H1 (cell line): ENCODE data around the gene CTDP1. TPM values are rescaled to one million over a fixed set of nuclear protein-coding genes. Genes with fewer than 3 reads are reported as not detected.

Experiments
- EZH2 ChIP-seq: fragments of 200-600 bp; sonication (generic); IDR thresholded peaks from 2 replicates; pipeline ENCODE4 v1.7.1; 2012; ENCODE audit warnings: low read depth, mild to moderate bottlenecking, moderate library complexity, low read length, inconsistent platforms; ENCODE audit not compliant: severe bottlenecking
- GTF2F1 ChIP-seq: IDR thresholded peaks from 2 replicates; pipeline ENCODE4 v1.6.1; 2012; ENCODE audit warnings: low read depth, low read length, improper control_type of control experiment, borderline replicate concordance
- KDM1A ChIP-seq: fragments of 200-600, 300-600 bp; sonication (generic); IDR thresholded peaks from 2 replicates; pipeline ENCODE4 v1.7.1; 2016; ENCODE audit warnings: mild to moderate bottlenecking, low read length, borderline replicate concordance
- KDM5A ChIP-seq: fragments of 200-600 bp; IDR thresholded peaks from 2 replicates; pipeline ENCODE4 v1.7.1; 2012; ENCODE audit warnings: mild to moderate bottlenecking, low read length, inconsistent platforms, mixed read lengths
- RBBP5 ChIP-seq: IDR thresholded peaks from 2 replicates; pipeline ENCODE4 v1.7.1; 2012; ENCODE audit warnings: low read depth, mild to moderate bottlenecking, inconsistent platforms, low read length, moderate library complexity, borderline replicate concordance
- polyA plus RNA-seq, 7 experiments: library from polyadenylated mRNA; depleted of rRNA in 3 of 7; stranded (reverse) in 5 of 7; unstranded in 2 of 7; fragments of >200 nt in 5 of 7; fragments of 200-250 nt in 2 of 7; gene quantifications; 1 replicate in 5 of 7; 2 replicates in 1 of 7; 4 replicates in 1 of 7; pipeline versions ENCODE4 v1.2.1 to v1.2.3, GENCODE V29; 2011 to 2013; ENCODE audit warnings: missing spikeins in 2 of 7, mixed read lengths in 2 of 7
- total RNA-seq: library from RNA; stranded (reverse); fragmentation: NEBNext Ultra II Directional; extraction: Animal tissue kit (Norgen Biotek cat#: 25700); gene quantifications from 2 replicates; pipeline ENCODE4 v1.2.1, GENCODE V29; 2021

CTDP1 gene
- total and polyA plus RNA-seq, 2 of the 8 experiments (the other 6 are each of a cell fraction or from before 2014, with no cell fraction given) = 16.6 to 37.0 TPM

DNA sequence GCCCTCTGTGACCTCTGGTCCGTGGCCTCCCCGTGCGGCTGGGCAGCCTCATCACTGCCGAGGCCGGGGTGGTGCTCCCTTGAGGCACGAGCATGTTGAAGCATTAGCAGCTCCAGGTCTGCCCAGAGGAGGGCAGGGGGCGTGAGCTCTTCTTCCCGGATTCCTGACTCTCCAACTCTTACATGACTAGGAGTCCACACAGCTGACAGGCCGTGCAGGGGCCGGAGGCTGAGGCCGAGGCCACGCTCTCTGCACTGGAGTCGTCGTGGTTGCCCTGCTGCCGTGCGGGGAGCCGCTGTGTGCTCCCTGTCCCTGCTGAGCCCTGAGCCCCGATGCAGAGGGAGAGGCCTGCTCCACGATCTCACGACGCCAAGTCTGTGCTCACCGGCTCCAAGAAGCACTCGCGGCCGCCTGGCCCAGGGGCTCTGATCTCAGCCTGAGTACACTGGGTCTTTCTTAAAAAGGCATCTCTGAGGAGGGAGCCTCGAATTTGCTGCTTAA is 98.7 kb downstream of the CTDP1 start (continued):
- TF ChIP-seq EZH2 (no peak), KDM1A (no peak), RBBP5 (no peak), GTF2F1 (no peak), KDM5A (no peak)
